K562 (cell line): ENCODE results near the gene FMNL2. TPM values are rescaled to one million over a fixed set of nuclear protein-coding genes. Genes with fewer than 3 reads are reported as not detected.
A peak's percentile ranks its signal among the peaks of the same experiment; 100 is the strongest.

Experiments
- ATAC-seq: fragments of 200-7000 bp; cut with Tn5 transposase; 3 replicates; pipeline ENCODE4 v1.9.1; 2020; ENCODE audit warnings: moderate library complexity
- BruUV-seq: library from RNA; stranded (reverse); fragments of 400-500 nt; replicated peaks from 2 replicates; lab custom pipeline; 2021; lab: Mats Ljungman, UMichigan
- CTCF ChIA-PET: fragments of 300-600 bp; formaldehyde crosslinking; extraction: SDS; loops from one replicate; lab custom pipeline; 2021; ENCODE audit warnings: low intra/inter-chr PET ratio; lab: Yijun Ruan, JAX
- POLR2A ChIA-PET: fragments of 300-600, 350-650 bp; sonication (Branson Sonifier 250); formaldehyde crosslinking; extraction: SDS; loops from one replicate; lab custom pipeline; 2021; ENCODE audit warnings: antibody characterized with exemption, inconsistent platforms; lab: Yijun Ruan, JAX
- DNase-seq, 4 experiments: peaks; one replicate each; pipeline versions ENCODE4 v3.0.0 to v3.0.0-alpha.2; 2011 to 2018; ENCODE audit warnings: low spot score in 3 of 4, mixed read lengths in 3 of 4; ENCODE audit errors: extremely low read depth in 1 of 4
- FAIRE-seq: peaks from 2 replicates; lab custom pipeline; 2011; peaks lifted over from hg19 to GRCh38; lab: Jason Lieb, UNC
- H2AFZ ChIP-seq: 2 replicates; pipeline ENCODE4 v1.6.0; 2011; ENCODE audit warnings: low read depth, low read length, control low read depth, inconsistent platforms
- H3K27ac ChIP-seq: fragments of 200-600 bp; 3 replicates; pipeline ENCODE4 v1.8.0; 2011; ENCODE audit warnings: low read depth, mild to moderate bottlenecking, control low read depth, inconsistent platforms, low read length, moderate library complexity, mixed read lengths; ENCODE audit errors: extremely low read depth
- H3K27me3 ChIP-seq, 2 experiments: fragments of 300-600 bp in 1 of 2; 2 replicates in 1 of 2; 3 replicates in 1 of 2; pipeline versions ENCODE4 v1.6.0 to v1.8.0; 2011; ENCODE audit warnings: inconsistent platforms in 2 of 2, low read length in 2 of 2, mild to moderate bottlenecking in 1 of 2, mixed read lengths in 1 of 2, moderate library complexity in 1 of 2; ENCODE audit not compliant: control insufficient read depth in 2 of 2, insufficient read depth in 2 of 2
- H3K36me3 ChIP-seq: fragments of 300-600 bp; 3 replicates; pipeline ENCODE4 v1.8.0; 2011; ENCODE audit warnings: mild to moderate bottlenecking, low read length, inconsistent platforms; ENCODE audit not compliant: control insufficient read depth, insufficient read depth
- H3K4me1 ChIP-seq, 2 experiments: fragments of 200-600 bp in 1 of 2; replicated peaks in 1 of 2; 2 replicates in 1 of 2; 3 replicates in 1 of 2; pipeline versions ENCODE4 v1.5.1 to v1.8.0; 2011; ENCODE audit warnings: inconsistent platforms in 2 of 2, low read length in 2 of 2, mild to moderate bottlenecking in 1 of 2, mixed read lengths in 1 of 2, moderate library complexity in 1 of 2; ENCODE audit not compliant: control insufficient read depth in 2 of 2, insufficient read depth in 2 of 2
- H3K4me2 ChIP-seq: 2 replicates; pipeline ENCODE4 v1.6.1; 2011; ENCODE audit warnings: low read length, control low read depth, inconsistent platforms, mixed read lengths; ENCODE audit not compliant: insufficient read depth
- H3K4me3 ChIP-seq: fragments of 200-600 bp; sonication (generic), shearing (Covaris generic); 2 replicates; pipeline ENCODE4 v1.5.1; 2016; ENCODE audit warnings: control low read depth, inconsistent platforms
- H3K79me2 ChIP-seq: fragments of 200-600 bp; 3 replicates; pipeline ENCODE4 v1.8.0; 2011; ENCODE audit warnings: low read length, inconsistent platforms; ENCODE audit not compliant: control insufficient read depth, insufficient read depth
- H3K9ac ChIP-seq, 2 experiments: 2 replicates each; pipeline versions ENCODE4 v1.6.0 to v1.6.1; 2011; ENCODE audit warnings: low read depth in 2 of 2, low read length in 2 of 2, control low read depth in 1 of 2, inconsistent platforms in 1 of 2, mild to moderate bottlenecking in 1 of 2, mixed read lengths in 1 of 2; ENCODE audit not compliant: insufficient read depth in 1 of 2
- H3K9me1 ChIP-seq: one replicate; pipeline ENCODE4 v1.6.0; 2011; ENCODE audit warnings: inconsistent platforms, mild to moderate bottlenecking, low read length, moderate library complexity; ENCODE audit not compliant: control insufficient read depth, insufficient read depth
- H3K9me3 ChIP-seq: replicated peaks from 2 replicates; pipeline ENCODE4 v1.5.1; 2011; ENCODE audit warnings: low read depth, low read length, inconsistent platforms; ENCODE audit not compliant: control insufficient read depth, insufficient read depth
- H4K20me1 ChIP-seq: replicated peaks from 2 replicates; pipeline ENCODE4 v1.6.1; 2011; ENCODE audit warnings: low read length, inconsistent platforms, mixed read lengths; ENCODE audit not compliant: control insufficient read depth, insufficient read depth
- ETV1 ChIP-seq: fragments of 450-650 bp; conservative IDR thresholded peaks from 2 replicates; pipeline ENCODE4 v1.6.1; 2016; ENCODE audit warnings: missing genetic modification characterization, control low read depth, low read depth, missing compliant biosample characterization
- FOSL1 ChIP-seq: fragments of 200-800 bp; sonication (Bioruptor generic); conservative IDR thresholded peaks from 2 replicates; pipeline ENCODE4 v1.6.1; 2016; ENCODE audit warnings: missing genetic modification characterization, missing compliant biosample characterization
- GABPA ChIP-seq: fragments of 200-800 bp; sonication (Bioruptor generic); conservative IDR thresholded peaks from 2 replicates; pipeline ENCODE4 v1.6.1; 2016; ENCODE audit warnings: low read depth, missing genetic modification characterization, missing compliant biosample characterization
- GMEB1 ChIP-seq: fragments of 250-450 bp; sonication (Bioruptor Pico); IDR thresholded peaks from 2 replicates; pipeline ENCODE4 v1.4.0; 2020; ENCODE audit warnings: mild to moderate bottlenecking
- HNRNPK ChIP-seq: fragments of 200-400 bp; formaldehyde crosslinking; IDR thresholded peaks from one replicate; pipeline ENCODE4 v1.6.1; 2018; ENCODE audit warnings: mild to moderate bottlenecking, low read depth, low read length; ENCODE audit not compliant: poor library complexity, severe bottlenecking
- MCM5 ChIP-seq: fragments of 450-650 bp; IDR thresholded peaks from 2 replicates; pipeline ENCODE4 v1.6.1; 2016; ENCODE audit warnings: low read depth
- PCBP2 ChIP-seq: fragments of 200-400 bp; formaldehyde crosslinking; IDR thresholded peaks from 2 replicates; pipeline ENCODE4 v1.6.1; 2018; ENCODE audit warnings: low read length, low read depth, mild to moderate bottlenecking, moderate library complexity; ENCODE audit not compliant: poor library complexity, severe bottlenecking
- RNF2 ChIP-seq: sonication (generic); IDR thresholded peaks from 2 replicates; pipeline ENCODE4 v1.6.1; 2016
- ZKSCAN8 ChIP-seq: fragments of 200-800 bp; sonication (Bioruptor generic); IDR thresholded peaks from 2 replicates; pipeline ENCODE4 v1.6.1; 2016; ENCODE audit warnings: missing genetic modification characterization, missing compliant biosample characterization
- ZNF217 ChIP-seq: sonication (generic); formaldehyde crosslinking; IDR thresholded peaks from 2 replicates; pipeline ENCODE4 v1.8.0; 2022; ENCODE audit warnings: mild to moderate bottlenecking, missing genetic modification reagents
- ZNF316 ChIP-seq: fragments of 450-650 bp; IDR thresholded peaks from 2 replicates; pipeline ENCODE4 v1.6.1; 2016
- ZNF639 ChIP-seq, 2 experiments: fragments of 200-800 bp in 1 of 2; sonication (Bioruptor generic) in 1 of 2; sonication (generic) in 1 of 2; formaldehyde crosslinking in 1 of 2; IDR thresholded peaks in 1 of 2; conservative IDR thresholded peaks in 1 of 2; 2 replicates each; pipeline versions ENCODE4 v1.5.0 to v1.6.1; 2016 to 2020; ENCODE audit warnings: missing compliant biosample characterization in 1 of 2, missing genetic modification characterization in 1 of 2, missing genetic modification reagents in 1 of 2
- WGBS: fragments of 100-300 bp; shearing (Covaris generic); methylation state at CpG from one replicate; pipeline ENCODE4 v1.1.6; 2016; ENCODE audit warnings: low coverage, mixed read lengths; ENCODE audit not compliant: insufficient coverage; ENCODE audit errors: missing lambda C conversion rate; 5-methylcytosine and 5-hydroxymethylcytosine counted together
- in situ Hi-C: fragments of 300-500 bp; cut with MboI; formaldehyde crosslinking; loops from 4 replicates; pipeline ENCODE4 v1.15.0; 2018; ENCODE audit warnings: inconsistent platforms, mixed read lengths
- intact Hi-C: fragments of 100-400 bp; cut with micrococcal nuclease; formaldehyde crosslinking; loops from 2 replicates; pipeline ENCODE4 v1.14.2; 2022
- polyA plus RNA-seq, 8 experiments: library from polyadenylated mRNA; depleted of rRNA in 4 of 8; stranded (reverse) in 5 of 8; unstranded in 3 of 8; fragments of >200 nt; fragmentation: Nextera tagmentation in 2 of 8; fragmentation: Illumina TruSeq in 1 of 8; extraction: Ambion mirVana in 2 of 8; extraction: Trizol in 1 of 8; gene quantifications; 2 replicates each; pipeline versions ENCODE4 v1.2.1 to v1.2.3, GENCODE V29; 2011 to 2014; ENCODE audit warnings: inconsistent platforms in 1 of 8, missing spikeins in 1 of 8
- total RNA-seq, 7 experiments: library from RNA; depleted of rRNA in 6 of 7; stranded (reverse); fragments of >200 nt in 6 of 7; fragmentation: Illumina TruSeq in 2 of 7; extraction: Trizol in 2 of 7; gene quantifications; 2 replicates each; pipeline versions ENCODE4 v1.2.1 to v1.2.3, GENCODE V29; 2011 to 2021; ENCODE audit warnings: low replicate concordance in 1 of 7

FMNL2 gene
- total and polyA plus RNA-seq, 9 of the 15 experiments (the other 6 are each of a cell fraction or from before 2014, with no cell fraction given), result 0.15 to 0.49 (median 0.24) TPM; not detected in 1

GRCh38 chr2:152623775-152624174 is 288.8 kb downstream of the FMNL2 start:
- no peak for FAIRE-seq
- H3K9me1 ChIP-seq, result no peaks in the 10 kb centered on the region
- no peaks in the 10 kb centered on the region for H4K20me1 ChIP-seq
- no peak overlapping the region for H3K9ac ChIP-seq
- no peaks in the 10 kb centered on the region for H3K36me3 ChIP-seq
- H3K4me2 ChIP-seq, result no peak overlapping the region
- TF ChIP-seq HNRNPK, result peak; percentile 96
- peak; percentile 82 for TF ChIP-seq PCBP2
- TF ChIP-seq ZNF217 (CRISPR knock-in tag), result no peak
- no peak for TF ChIP-seq MCM5
- TF ChIP-seq ZNF316, result no peak
- ChIA-PET CTCF (no interaction called here), POLR2A (no interaction called here)
- in situ Hi-C loops, result no loop called here
- 15% methylated on average over 1 of the region's 2 CpGs for WGBS
- no peak overlapping the region for H2AFZ ChIP-seq
- H3K4me3 ChIP-seq, result no peak overlapping the region
- no peaks in the 10 kb centered on the region for H3K79me2 ChIP-seq
- ATAC-seq, result no peak
- H3K27me3 ChIP-seq, result peaks cover 9 to 14% of the 10 kb centered on the region in 2 experiments
- intact Hi-C loops, result no loop called here
- H3K4me1 ChIP-seq, result peaks cover 0 to 17% of the 10 kb centered on the region in 2 experiments; a peak in 2 of 5 replicates
- H3K9me3 ChIP-seq, result no peaks in the 10 kb centered on the region
- no peak overlapping the region for H3K27ac ChIP-seq
- DNase-seq, result no peak
- no TSS peak for BruUV-seq

GRCh38 chr2:152624805-152625204 is 289.8 kb downstream of the FMNL2 start:
- POLR2A ChIA-PET, result interaction anchor here (0.6 kb wide), 1 partner anchor 13 kb away, joined by 3 read pairs; no protein-coding TSS in a partner anchor
- FAIRE-seq, result no peak
- Histone ChIP-seq H3K4me1 (peaks cover 0 to 17% of the 10 kb centered on the region in 2 experiments; a peak in 2 of 5 replicates), H4K20me1 (no peaks in the 10 kb centered on the region), H3K4me3 (no peak overlapping the region), H3K79me2 (no peaks in the 10 kb centered on the region), H2AFZ (no peak overlapping the region), H3K27ac (no peak overlapping the region), H3K9ac (no peak overlapping the region), H3K9me3 (no peaks in the 10 kb centered on the region), H3K27me3 (peaks cover 9 to 11% of the 10 kb centered on the region in 2 experiments), H3K9me1 (no peaks in the 10 kb centered on the region), H3K4me2 (no peak overlapping the region), H3K36me3 (no peaks in the 10 kb centered on the region)
- intact Hi-C loops, result loop anchor here (5.0 kb wide), 1 partner anchor 63 kb away; no protein-coding TSS in a partner anchor
- in situ Hi-C loops, result loop anchor here (5.0 kb wide), 1 partner anchor 583 kb away; no protein-coding TSS in a partner anchor
- no TSS peak for BruUV-seq
- DNase-seq, result no peak
- CTCF ChIA-PET, result interaction anchor here (0.6 kb wide), 1 partner anchor 77 kb away, joined by 3 read pairs; no protein-coding TSS in a partner anchor
- ATAC-seq, result no peak; the same call in 2 of the 3 replicates
- 7% methylated on average over 3 of the region's 3 CpGs for WGBS
- peak; percentile 65 for TF ChIP-seq GABPA
- 0 out of 2 replicates have a peak, but pooled peaks have one; percentile 16 for TF ChIP-seq RNF2
- TF ChIP-seq ZNF639 (CRISPR knock-in tag; conservative IDR thresholded peaks at IDR 0.05 in 1 of 2, IDR thresholded peaks at IDR 0.05 in 1 of 2), result 0 out of 4 replicates have a peak, but pooled peaks of 1 of the 2 experiments have one; percentile 29
- peak; percentile 70 for TF ChIP-seq FOSL1 (tag)
- TF ChIP-seq ETV1 (tag), result 0 out of 2 replicates have a peak, but pooled peaks have one; percentile 26
- TF ChIP-seq ZKSCAN8 (CRISPR knock-in tag), result peak; percentile 58; the same call in 1 of the 2 replicates
- TF ChIP-seq GMEB1 (CRISPR knock-in tag), result no peak
